ENCODE results near the gene ITGB3.
"Not testable (repeated sequence)": the region's sequence is repeated elsewhere in the genome, so short reads cannot be mapped to it uniquely, and the experiment has no call there.

ITGB3 gene

GRCh38 chr17:47209499-47209898, 44.1 kb upstream of the ITGB3 start:
- DNase-seq (ENCODE audit: low spot score) = no peak
- TF ChIP-seq CTCF (IDR thresholded peaks at IDR 0.05; ENCODE audit: extremely low read depth, missing control alignments) = no peak

- TF ChIP-seq CTCF (IDR thresholded peaks at IDR 0.05; ENCODE audit: extremely low read depth, missing control alignments) = no peak
- DNase-seq (ENCODE audit: low spot score) = no peak
Measured at GRCh38 chr17:47210105-47210504, 43.5 kb upstream of the ITGB3 start.

GRCh38 chr17:47210779-47211178, 42.8 kb upstream of the ITGB3 start:
- no peak for TF ChIP-seq CTCF (IDR thresholded peaks at IDR 0.05; ENCODE audit: extremely low read depth, missing control alignments)
- DNase-seq (ENCODE audit: low spot score) = no peak

GRCh38 chr17:47212458-47212857, 41.2 kb upstream of the ITGB3 start:
- no peak for TF ChIP-seq CTCF (IDR thresholded peaks at IDR 0.05; ENCODE audit: extremely low read depth, missing control alignments)
- DNase-seq (ENCODE audit: low spot score) = no peak

GRCh38 chr17:47213540-47213939, 40.1 kb upstream of the ITGB3 start:
- no peak for DNase-seq (ENCODE audit: low spot score)
- no peak for TF ChIP-seq CTCF (IDR thresholded peaks at IDR 0.05; ENCODE audit: extremely low read depth, missing control alignments)

GRCh38 chr17:47214931-47215330, 38.7 kb upstream of the ITGB3 start:
- DNase-seq (ENCODE audit: low spot score) = no peak
- no peak for TF ChIP-seq CTCF (IDR thresholded peaks at IDR 0.05; ENCODE audit: extremely low read depth, missing control alignments)

- DNase-seq (ENCODE audit: low spot score) = not testable (repeated sequence)
Measured at GRCh38 chr17:47216821-47217220, 36.8 kb upstream of the ITGB3 start.

GRCh38 chr17:47217279-47217678, 36.3 kb upstream of the ITGB3 start:
- DNase-seq (ENCODE audit: low spot score) = not testable (repeated sequence)

- TF ChIP-seq CTCF (IDR thresholded peaks at IDR 0.05; ENCODE audit: extremely low read depth, missing control alignments) = no peak
- no peak for DNase-seq (ENCODE audit: low spot score)
Measured at GRCh38 chr17:47218896-47219430, 34.7 kb upstream of the ITGB3 start.

Measured in GM20000 (cell line).